Adrenal gland (tissue), 5 donors: Measurements from ENCODE around the gene SIK2.

Source experiments
- CTCF ChIP-seq, 6 experiments: fragments of 450-650 bp in 4 of 6; fragments of 200-600 bp in 2 of 6; sonication (generic) in 1 of 6; IDR thresholded peaks; 1 replicate in 5 of 6; 2 replicates in 1 of 6; pipeline versions ENCODE4 v1.5.1 to v1.8.0; 2016 to 2021; ENCODE audit warnings: antibody characterized with exemption in 6 of 6, mild to moderate bottlenecking in 2 of 6, moderate library complexity in 1 of 6
- POLR2A ChIP-seq, 2 donors: fragments of 450-650 bp; IDR thresholded peaks; one replicate each; pipeline ENCODE4 v1.6.1; 2017; ENCODE audit warnings: antibody characterized with exemption in 2 of 2, mild to moderate bottlenecking in 2 of 2, moderate library complexity in 1 of 2
- donor health status: DM: no; HTN: no; CAD: no.

GRCh38 chr11:111693224-111693937, 91.1 kb downstream of the SIK2 start:
- TF ChIP-seq POLR2A (IDR thresholded peaks at IDR 0.05) (no peak), CTCF (IDR thresholded peaks at IDR 0.05) (no peak)
